EL (cell line): ENCODE measurements around the gene LGALS3.

Experiments used
- DNase-seq: peaks from one replicate; pipeline ENCODE4 v3.0.0-alpha.2; 2016

Gene LGALS3

DNA sequence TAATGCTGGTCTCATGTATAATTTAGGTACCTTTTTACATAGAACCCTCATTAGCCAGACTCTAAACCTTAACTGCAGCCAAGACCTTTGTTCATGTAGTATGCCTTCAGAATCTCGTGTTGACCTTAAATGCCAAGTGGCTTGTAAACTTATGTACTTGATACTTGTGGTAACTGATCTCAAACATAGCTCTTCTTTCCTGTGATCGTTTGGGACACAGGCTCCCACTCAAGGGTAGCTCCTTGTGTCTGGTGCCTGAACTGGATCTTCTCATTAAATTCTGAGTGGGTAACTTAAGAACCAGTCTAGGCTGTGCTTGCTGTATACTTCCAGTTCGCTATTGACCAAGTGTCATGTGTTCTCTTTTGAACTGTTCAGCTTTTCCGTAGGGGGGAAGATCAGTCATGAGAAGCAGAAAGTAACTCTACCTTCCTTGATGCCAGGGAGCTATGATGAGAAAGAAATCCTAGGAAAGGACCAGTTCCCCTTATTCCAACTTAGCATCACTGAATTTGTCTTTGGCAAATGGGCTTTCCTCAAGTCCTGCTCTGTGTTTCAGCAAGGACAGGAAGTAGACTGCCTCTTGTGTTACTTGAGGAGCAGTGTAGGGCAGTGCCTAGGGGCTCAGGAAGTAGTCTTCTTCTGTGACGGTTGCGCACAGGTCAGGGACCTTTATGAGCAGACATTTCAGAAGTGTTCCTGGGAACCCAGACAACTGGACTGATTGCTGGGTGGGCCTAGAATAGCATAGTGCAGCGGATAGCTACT lies 2.5 kb downstream of the LGALS3 start:
- peak; percentile 27 for DNase-seq

- DNase-seq: peak; percentile 69
Observed at GRCh38 chr14:55133416-55133815, 4.4 kb downstream of the LGALS3 start.

- DNase-seq: peak; percentile 45
Observed at GRCh38 chr14:55136241-55136640, 7.2 kb downstream of the LGALS3 start.

- DNase-seq: peak; percentile 60
Observed at GRCh38 chr14:55136885-55137786, 8.1 kb downstream of the LGALS3 start.

DNA sequence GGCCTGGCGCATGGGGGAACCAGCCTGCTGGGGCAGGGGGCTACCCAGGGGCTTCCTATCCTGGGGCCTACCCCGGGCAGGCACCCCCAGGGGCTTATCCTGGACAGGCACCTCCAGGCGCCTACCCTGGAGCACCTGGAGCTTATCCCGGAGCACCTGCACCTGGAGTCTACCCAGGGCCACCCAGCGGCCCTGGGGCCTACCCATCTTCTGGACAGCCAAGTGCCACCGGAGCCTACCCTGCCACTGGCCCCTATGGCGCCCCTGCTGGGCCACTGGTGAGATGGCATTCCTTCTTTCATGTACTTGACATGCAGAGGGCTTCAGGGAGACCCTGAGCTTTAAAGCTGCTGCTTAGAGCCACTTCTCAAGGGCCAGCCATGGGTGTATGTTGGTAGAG lies 9.0 kb downstream of the LGALS3 start:
- no peak for DNase-seq

- no peak for DNase-seq
Observed at GRCh38 chr14:55139141-55139540, 10.1 kb downstream of the LGALS3 start.

GRCh38 chr14:55139696-55140509 lies 10.9 kb downstream of the LGALS3 start:
- no peak for DNase-seq

- no peak for DNase-seq
Observed at GRCh38 chr14:55141825-55142224, 12.8 kb downstream of the LGALS3 start.

GRCh38 chr14:55142466-55142865 lies 13.4 kb downstream of the LGALS3 start:
- no peak for DNase-seq

GRCh38 chr14:55146425-55146824 lies 17.4 kb downstream of the LGALS3 start:
- no peak for DNase-seq

- no peak for DNase-seq
Observed at GRCh38 chr14:55151601-55152000, 22.5 kb downstream of the LGALS3 start.

GRCh38 chr14:55152052-55152753 lies 23.2 kb downstream of the LGALS3 start:
- peak; percentile 36 for DNase-seq

- no peak for DNase-seq
Observed at GRCh38 chr14:55153951-55154350, 24.9 kb downstream of the LGALS3 start.

DNA sequence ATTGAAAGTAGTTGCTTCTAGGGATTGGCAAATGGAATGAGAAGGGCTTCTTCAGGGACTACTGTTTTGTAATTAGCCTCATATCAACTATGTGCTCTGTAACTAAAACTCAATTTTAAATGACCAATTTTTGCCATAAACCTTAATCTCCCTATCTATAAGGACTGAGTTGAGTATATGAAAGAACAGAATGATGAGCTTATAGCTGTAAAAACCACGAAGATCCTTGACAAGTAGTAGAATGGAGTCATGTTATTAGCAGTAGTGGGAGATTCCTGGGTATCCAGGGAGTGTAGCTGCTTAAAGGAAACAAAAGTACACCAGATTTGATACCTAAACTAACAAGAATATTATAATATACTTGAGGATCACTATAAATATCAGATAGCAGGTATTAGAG lies 28.0 kb downstream of the LGALS3 start:
- DNase-seq: no peak

- DNase-seq: no peak
Observed at GRCh38 chr14:55158412-55158811, 29.4 kb downstream of the LGALS3 start.

DNA sequence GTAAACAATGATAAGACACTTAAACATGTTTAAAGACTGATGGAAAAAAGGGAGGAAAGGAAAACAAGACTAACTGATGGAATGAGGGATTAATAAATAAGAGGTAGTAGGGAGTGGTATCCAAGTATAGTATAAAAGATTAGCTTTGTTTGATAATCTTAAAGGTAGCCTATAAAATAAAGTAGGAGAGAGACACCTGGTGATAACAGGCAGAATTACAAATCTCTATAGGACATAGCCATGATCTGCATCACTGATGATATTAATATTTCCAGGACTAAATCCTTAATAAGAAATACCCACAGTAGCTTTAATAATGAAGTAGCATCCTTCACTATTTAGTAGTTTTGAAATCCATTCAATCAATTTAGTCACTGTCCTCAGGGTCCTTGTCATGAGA lies 31.9 kb downstream of the LGALS3 start:
- peak; percentile 45 for DNase-seq

- DNase-seq: no peak
Observed at GRCh38 chr14:55170526-55170925, 41.5 kb downstream of the LGALS3 start.

DNA sequence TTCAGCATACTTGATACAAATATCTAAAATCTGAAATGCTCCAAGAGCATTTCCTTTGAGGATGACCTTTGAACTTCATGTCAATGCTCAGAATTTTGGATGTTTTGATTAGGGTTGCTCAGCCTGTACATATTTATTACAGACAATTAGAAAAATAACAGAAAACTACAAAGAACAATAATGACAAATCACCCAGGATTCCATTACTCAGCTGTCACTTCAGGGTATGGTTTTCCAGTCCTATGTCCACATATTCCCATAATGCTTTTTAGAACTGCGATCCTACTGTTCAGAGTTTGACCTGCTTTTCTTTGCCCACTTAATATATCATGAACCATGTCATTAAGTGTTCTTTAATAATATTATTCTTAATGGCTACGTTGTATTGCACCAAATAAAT lies 51.0 kb downstream of the LGALS3 start:
- peak; percentile 20 for DNase-seq

DNA sequence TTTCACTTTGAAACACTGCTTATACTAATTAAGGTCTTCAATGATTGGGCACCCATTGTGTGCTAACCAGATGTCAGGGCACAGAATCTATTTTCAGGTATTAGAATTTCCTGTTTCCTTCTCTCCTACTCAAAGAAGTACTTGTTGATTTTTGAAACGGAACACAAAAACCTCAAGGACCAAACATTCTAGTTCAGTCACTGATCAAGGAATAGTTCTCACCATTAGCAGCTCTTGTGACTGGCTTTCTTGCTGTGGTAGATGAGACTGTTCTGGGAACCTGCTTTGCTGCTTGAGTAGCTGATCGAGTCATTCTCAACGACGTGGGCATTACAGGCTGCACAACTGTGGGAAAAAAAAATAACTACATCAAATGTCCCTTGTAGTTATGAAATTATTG lies 51.4 kb downstream of the LGALS3 start:
- DNase-seq: peak; percentile 8

DNA sequence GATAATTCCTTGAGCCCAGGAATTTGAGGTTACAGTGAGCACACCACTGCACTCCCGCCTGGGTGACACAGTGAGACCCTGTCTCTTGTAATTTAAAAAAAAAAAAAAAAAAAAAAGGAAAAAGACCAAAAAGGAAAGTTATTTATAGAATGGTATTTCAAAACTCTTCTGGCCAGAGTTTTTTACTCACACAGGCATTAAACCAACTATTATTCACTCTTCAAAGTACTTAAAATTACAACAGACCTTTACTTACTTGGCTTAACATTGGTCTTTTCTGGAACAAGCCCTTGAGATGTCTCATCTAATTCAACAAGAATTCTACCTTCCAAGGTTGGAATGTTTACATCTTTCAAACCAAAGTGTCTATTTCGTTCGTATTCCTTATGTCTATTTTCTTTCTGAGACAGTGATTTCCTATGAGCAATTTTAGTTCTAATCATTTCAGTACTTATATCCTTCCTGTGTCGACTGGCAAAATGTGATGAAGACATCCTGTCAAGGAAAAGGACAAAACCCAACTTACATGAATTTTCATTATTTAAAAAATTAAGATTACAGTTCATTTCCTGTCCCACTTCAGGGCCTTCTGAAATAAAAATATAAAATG lies 59.7 kb downstream of the LGALS3 start:
- DNase-seq: no peak

- no peak for DNase-seq
Observed at GRCh38 chr14:55190906-55191202, 61.8 kb downstream of the LGALS3 start.
